Neutrophil (primary cell): ENCODE results near the gene MAPK8IP1.

Experiments
- H3K27ac ChIP-seq: fragments of 200-600 bp; sonication (generic); 2 replicates; pipeline ENCODE4 v1.5.1; 2016; ENCODE audit warnings: mild to moderate bottlenecking, moderate library complexity
- H3K27me3 ChIP-seq: fragments of 200-600 bp; sonication (generic); 2 replicates; pipeline ENCODE4 v1.6.0; 2016; ENCODE audit warnings: mild to moderate bottlenecking
- H3K36me3 ChIP-seq: fragments of 200-600 bp; sonication (generic); 2 replicates; pipeline ENCODE4 v1.5.1; 2017
- H3K4me1 ChIP-seq, 2 experiments: fragments of 200-600 bp in 1 of 2; sonication (generic) in 1 of 2; 1 replicate in 1 of 2; 2 replicates in 1 of 2; pipeline versions ENCODE4 v1.5.1 to v1.6.1; 2013 to 2016; ENCODE audit warnings: low read depth in 1 of 2, low read length in 1 of 2, mild to moderate bottlenecking in 1 of 2, moderate library complexity in 1 of 2; ENCODE audit not compliant: control insufficient read depth in 1 of 2, insufficient read depth in 1 of 2
- H3K4me3 ChIP-seq, 2 experiments: fragments of 200-600 bp in 1 of 2; sonication (generic) in 1 of 2; 1 replicate in 1 of 2; 2 replicates in 1 of 2; pipeline ENCODE4 v1.5.1; 2013 to 2016; ENCODE audit warnings: low read depth in 1 of 2, low read length in 1 of 2, mild to moderate bottlenecking in 1 of 2, moderate library complexity in 1 of 2
- H3K9me3 ChIP-seq: fragments of 200-600 bp; sonication (generic); 2 replicates; pipeline ENCODE4 v1.5.1; 2016
- TF ChIP-seq, protein P1 (sequence below): fragments of 200-600 bp; sonication (generic); IDR thresholded peaks from 2 replicates; pipeline ENCODE4 v1.5.1; 2016; ENCODE audit warnings: antibody characterized with exemption

MAPK8IP1 gene

DNA sequence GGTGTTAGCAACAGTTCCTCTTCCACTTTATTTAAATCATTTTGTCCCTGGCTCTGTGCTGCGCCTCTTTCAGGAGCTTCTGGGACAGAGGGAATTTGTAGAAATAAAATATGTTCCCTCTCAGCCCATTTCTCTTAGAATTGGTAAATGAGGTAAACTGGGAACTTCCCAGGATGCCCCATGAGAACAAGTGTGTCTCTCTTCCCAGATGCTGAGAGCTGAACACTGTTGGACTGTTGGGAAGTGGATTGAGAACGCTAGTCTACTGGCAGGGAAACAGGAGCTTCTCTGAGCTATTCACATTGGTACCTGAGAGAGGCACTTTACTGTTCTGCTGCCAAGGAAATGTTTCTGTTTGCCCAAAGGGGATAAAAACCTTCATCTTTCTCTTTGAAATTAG lies 34.2 kb upstream of the MAPK8IP1 start:
- TF ChIP-seq, protein P1, sequence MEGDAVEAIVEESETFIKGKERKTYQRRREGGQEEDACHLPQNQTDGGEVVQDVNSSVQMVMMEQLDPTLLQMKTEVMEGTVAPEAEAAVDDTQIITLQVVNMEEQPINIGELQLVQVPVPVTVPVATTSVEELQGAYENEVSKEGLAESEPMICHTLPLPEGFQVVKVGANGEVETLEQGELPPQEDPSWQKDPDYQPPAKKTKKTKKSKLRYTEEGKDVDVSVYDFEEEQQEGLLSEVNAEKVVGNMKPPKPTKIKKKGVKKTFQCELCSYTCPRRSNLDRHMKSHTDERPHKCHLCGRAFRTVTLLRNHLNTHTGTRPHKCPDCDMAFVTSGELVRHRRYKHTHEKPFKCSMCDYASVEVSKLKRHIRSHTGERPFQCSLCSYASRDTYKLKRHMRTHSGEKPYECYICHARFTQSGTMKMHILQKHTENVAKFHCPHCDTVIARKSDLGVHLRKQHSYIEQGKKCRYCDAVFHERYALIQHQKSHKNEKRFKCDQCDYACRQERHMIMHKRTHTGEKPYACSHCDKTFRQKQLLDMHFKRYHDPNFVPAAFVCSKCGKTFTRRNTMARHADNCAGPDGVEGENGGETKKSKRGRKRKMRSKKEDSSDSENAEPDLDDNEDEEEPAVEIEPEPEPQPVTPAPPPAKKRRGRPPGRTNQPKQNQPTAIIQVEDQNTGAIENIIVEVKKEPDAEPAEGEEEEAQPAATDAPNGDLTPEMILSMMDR = no peak
- Histone ChIP-seq H3K27me3 (no peaks in the 10 kb centered on the region), H3K4me3 (no peak overlapping the region), H3K9me3 (no peaks in the 10 kb centered on the region), H3K36me3 (peaks cover 12% of the 10 kb centered on the region), H3K27ac (no peak overlapping the region), H3K4me1 (peaks cover 24 to 34% of the 10 kb centered on the region in 2 experiments)

DNA sequence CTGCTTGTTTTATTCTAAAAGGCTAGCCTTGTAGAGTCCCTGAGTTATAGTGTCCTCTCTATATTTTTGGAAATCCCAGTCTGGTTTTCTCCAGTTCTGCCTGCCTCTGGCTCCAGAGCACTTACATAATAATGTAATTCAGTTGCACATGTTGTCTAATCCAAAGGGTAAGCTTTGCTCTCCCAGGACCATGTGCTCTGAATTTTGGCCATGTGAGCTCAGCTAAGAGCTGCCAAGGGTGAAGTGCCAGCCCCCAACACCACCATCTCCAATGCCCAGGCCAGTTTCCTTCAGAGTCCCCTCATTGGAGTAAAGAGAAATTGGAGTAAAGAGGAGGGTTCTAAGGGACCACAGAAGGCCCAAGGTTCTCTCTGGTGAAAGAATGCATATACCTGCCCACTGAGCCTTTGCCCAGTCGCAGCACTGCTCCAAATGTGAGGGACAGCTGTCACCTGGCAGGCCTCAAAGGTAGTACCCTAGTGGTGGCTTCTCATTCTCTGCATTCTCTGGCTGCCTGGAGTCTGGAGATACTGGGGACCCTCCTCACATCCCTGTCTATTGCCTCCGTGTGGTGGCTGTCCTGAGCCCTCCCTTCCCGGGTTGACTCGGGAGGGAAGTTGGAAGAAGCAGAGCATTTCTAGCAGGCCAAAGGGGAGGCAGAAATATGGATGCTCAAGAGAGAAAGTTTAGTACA lies 33.3 kb upstream of the MAPK8IP1 start:
- Histone ChIP-seq H3K27ac (no peak overlapping the region), H3K4me1 (peaks cover 17 to 26% of the 10 kb centered on the region in 2 experiments), H3K4me3 (no peak overlapping the region), H3K27me3 (no peaks in the 10 kb centered on the region), H3K9me3 (no peaks in the 10 kb centered on the region), H3K36me3 (peaks cover 18% of the 10 kb centered on the region)
- TF ChIP-seq, protein P1 = no peak

DNA sequence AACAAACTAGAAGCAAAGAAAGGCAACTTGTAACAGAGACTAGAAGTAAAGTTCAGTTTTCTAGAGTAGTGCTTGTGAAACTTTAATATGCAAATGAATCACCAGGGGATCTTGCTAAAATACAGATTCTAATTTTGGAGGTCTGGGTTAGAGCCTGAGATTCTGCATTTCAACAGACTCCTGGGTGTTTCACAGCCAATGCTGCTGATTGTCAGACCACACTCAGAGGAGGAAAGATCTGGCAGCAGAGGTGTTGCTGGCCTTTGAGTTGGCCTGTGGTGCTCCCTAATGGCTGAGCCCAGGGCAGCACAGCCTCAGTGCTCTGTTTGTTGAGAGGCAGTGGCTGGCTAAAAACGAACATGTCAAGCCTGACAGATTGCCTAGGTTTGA lies 32.7 kb upstream of the MAPK8IP1 start:
- Histone ChIP-seq H3K4me1 (peaks cover 14 to 24% of the 10 kb centered on the region in 2 experiments), H3K36me3 (peaks cover 24% of the 10 kb centered on the region), H3K27me3 (no peaks in the 10 kb centered on the region), H3K9me3 (no peaks in the 10 kb centered on the region), H3K4me3 (no peak overlapping the region), H3K27ac (no peak overlapping the region)
- TF ChIP-seq, protein P1 = no peak

DNA sequence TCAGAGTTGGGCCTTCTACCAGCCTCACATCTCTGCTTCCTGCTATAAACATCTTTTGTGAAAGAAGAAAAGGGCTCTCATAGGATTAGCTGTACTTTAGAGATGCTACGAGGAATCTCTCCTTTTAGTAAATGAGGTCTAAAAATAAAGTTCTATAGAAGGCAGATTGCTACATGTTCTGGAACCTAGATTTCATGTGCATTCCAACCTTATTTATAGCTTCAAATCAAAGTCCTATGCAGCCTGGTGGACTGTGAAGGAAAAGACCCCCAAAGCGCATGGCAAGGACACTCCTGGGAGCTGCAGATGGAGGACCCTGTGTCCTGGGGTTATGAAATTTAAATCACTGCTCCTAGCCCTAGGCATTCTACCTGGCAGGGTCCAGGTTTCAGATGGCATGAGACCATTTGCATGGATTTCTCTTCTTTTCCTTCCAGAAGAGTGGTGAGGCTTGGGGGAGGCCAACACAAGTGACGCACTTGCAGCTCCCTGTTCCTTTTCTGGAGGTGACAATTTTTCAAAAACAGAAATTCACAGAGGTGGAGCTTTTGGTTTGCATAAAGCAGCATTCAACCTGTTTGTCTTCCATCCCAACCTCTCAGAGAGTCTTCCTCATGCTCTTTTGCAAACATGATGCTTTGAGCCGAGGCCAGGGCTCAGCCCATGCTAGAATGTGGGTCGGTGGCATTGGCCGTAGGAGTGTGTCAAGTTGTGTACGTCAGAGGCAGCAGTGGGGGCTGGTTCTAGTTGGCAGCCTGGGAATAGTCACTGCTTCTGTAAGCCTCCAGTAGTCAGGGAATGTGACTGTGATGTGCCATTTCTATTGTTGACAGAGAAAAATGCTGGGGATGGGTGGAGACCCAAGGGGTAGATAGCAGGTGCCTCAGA lies 31.9 kb upstream of the MAPK8IP1 start:
- H3K4me1 ChIP-seq = peaks cover 6 to 17% of the 10 kb centered on the region in 2 experiments
- no peak overlapping the region for H3K4me3 ChIP-seq
- H3K27ac ChIP-seq = no peak overlapping the region
- TF ChIP-seq, protein P1 = no peak
- no peaks in the 10 kb centered on the region for H3K27me3 ChIP-seq
- no peaks in the 10 kb centered on the region for H3K9me3 ChIP-seq
- peaks cover 32% of the 10 kb centered on the region for H3K36me3 ChIP-seq

DNA sequence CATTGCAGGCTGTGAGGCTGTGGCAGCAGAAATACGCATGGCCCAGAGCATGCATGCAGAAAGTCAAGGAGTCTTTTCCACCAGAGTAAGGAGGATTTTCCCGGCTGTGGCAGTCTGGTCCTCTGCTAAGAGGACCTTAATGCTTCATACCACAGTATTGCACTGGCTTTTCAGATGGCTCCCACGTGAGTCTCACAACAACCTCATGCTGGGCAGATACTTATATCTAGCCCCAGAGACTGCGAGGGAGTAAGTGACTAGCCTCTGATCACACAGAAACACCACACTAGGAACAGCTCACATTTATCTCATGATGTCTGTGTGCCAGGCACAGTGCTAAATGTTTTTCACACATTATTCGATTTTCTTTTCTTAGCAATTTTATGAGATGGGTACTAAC lies 30.1 kb upstream of the MAPK8IP1 start:
- H3K27ac ChIP-seq = no peak overlapping the region
- H3K36me3 ChIP-seq = peaks cover 47% of the 10 kb centered on the region
- TF ChIP-seq, protein P1 = no peak
- H3K4me3 ChIP-seq = no peak overlapping the region
- H3K27me3 ChIP-seq = no peaks in the 10 kb centered on the region
- H3K9me3 ChIP-seq = no peaks in the 10 kb centered on the region
- H3K4me1 ChIP-seq = peaks cover 2 to 11% of the 10 kb centered on the region in 2 experiments
